Spleen (tissue), 7 donors: ENCODE results near the gene SMPD1.
A peak's percentile ranks its signal among the peaks of the same experiment; 100 is the strongest.

Experiments
- POLR2AphosphoS5 ChIP-seq, 3 donors: sonication (generic); formaldehyde crosslinking; IDR thresholded peaks; one replicate each; pipeline ENCODE4 v1.5.1; 2017; ENCODE audit warnings: antibody characterized with exemption in 3 of 3
- TF ChIP-seq, protein P1 (sequence below), 11 experiments: fragments of 200-600 bp in 7 of 11; fragments of 450-650 bp in 4 of 11; sonication (generic) in 4 of 11; IDR thresholded peaks in 8 of 11; conservative IDR thresholded peaks in 3 of 11; 1 replicate in 7 of 11; 2 replicates in 4 of 11; pipeline versions ENCODE4 v1.4.0 to v1.8.0; 2016 to 2021; ENCODE audit warnings: antibody characterized with exemption in 11 of 11, inconsistent platforms in 4 of 11, mild to moderate bottlenecking in 1 of 11
- donor health status: DM: no; HTN: no; CAD: no; lungs with moderate emphysema.
- donor health status: DM: no; HTN: no; CAD: no.
- donor health status: DM: no; HTN: no; CAD: no.

DNA sequence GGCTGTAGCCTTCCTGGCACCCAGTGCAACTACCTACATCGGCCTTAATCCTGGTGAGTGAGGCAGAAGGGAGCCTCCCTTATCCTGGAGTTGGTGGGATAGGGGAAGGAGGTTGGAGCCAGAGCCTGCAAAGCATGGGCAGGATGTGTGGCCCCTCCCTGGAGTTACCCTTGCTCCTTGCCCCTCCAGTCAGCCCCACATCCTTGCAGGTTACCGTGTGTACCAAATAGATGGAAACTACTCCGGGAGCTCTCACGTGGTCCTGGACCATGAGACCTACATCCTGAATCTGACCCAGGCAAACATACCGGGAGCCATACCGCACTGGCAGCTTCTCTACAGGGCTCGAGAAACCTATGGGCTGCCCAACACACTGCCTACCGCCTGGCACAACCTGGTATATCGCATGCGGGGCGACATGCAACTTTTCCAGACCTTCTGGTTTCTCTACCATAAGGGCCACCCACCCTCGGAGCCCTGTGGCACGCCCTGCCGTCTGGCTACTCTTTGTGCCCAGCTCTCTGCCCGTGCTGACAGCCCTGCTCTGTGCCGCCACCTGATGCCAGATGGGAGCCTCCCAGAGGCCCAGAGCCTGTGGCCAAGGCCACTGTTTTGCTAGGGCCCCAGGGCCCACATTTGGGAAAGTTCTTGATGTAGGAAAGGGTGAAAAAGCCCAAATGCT is 3.9 kb downstream of the SMPD1 start:
- TF ChIP-seq, protein P1, sequence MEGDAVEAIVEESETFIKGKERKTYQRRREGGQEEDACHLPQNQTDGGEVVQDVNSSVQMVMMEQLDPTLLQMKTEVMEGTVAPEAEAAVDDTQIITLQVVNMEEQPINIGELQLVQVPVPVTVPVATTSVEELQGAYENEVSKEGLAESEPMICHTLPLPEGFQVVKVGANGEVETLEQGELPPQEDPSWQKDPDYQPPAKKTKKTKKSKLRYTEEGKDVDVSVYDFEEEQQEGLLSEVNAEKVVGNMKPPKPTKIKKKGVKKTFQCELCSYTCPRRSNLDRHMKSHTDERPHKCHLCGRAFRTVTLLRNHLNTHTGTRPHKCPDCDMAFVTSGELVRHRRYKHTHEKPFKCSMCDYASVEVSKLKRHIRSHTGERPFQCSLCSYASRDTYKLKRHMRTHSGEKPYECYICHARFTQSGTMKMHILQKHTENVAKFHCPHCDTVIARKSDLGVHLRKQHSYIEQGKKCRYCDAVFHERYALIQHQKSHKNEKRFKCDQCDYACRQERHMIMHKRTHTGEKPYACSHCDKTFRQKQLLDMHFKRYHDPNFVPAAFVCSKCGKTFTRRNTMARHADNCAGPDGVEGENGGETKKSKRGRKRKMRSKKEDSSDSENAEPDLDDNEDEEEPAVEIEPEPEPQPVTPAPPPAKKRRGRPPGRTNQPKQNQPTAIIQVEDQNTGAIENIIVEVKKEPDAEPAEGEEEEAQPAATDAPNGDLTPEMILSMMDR (IDR thresholded peaks at IDR 0.05 in 8 of 11, conservative IDR thresholded peaks at IDR 0.05 in 3 of 11): no peak
- peak in 1 of 3 donors; percentile 49 for TF ChIP-seq POLR2AphosphoS5 (IDR thresholded peaks at IDR 0.05)
